Measurements from ENCODE around the gene SHE.

DNA sequence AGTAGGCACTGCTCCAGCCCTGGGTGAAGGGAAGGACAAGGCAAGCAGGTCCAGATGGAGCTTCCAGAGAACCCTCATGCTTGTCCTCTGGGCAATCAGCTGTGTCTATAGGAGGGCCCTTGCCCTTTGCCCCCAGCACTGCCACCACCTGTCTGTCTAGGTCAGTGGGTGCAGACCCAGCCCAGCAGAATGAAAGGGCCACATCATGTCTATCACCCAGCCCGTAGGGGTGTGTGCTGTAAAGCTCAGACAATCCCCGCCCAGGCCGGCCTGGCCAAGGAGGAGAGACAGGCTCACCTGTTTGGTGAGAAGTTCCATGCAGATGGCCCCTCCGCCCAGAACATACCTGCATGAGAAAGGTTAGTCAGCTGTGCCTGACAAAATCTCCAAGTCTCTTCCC is 49.3 kb upstream of the SHE start:
- TF ChIP-seq RAD21 (conservative IDR thresholded peaks at IDR 0.05) (no peak), EP300 (conservative IDR thresholded peaks at IDR 0.05; ENCODE audit: poor library complexity, severe bottlenecking) (no peak), SMC3 (conservative IDR thresholded peaks at IDR 0.05; ENCODE audit: poor library complexity) (no peak), POLR2AphosphoS5 (IDR thresholded peaks at IDR 0.05) (no peak), TAF1 (IDR thresholded peaks at IDR 0.05; ENCODE audit: low read depth) (no peak)
- TF ChIP-seq, protein P1, sequence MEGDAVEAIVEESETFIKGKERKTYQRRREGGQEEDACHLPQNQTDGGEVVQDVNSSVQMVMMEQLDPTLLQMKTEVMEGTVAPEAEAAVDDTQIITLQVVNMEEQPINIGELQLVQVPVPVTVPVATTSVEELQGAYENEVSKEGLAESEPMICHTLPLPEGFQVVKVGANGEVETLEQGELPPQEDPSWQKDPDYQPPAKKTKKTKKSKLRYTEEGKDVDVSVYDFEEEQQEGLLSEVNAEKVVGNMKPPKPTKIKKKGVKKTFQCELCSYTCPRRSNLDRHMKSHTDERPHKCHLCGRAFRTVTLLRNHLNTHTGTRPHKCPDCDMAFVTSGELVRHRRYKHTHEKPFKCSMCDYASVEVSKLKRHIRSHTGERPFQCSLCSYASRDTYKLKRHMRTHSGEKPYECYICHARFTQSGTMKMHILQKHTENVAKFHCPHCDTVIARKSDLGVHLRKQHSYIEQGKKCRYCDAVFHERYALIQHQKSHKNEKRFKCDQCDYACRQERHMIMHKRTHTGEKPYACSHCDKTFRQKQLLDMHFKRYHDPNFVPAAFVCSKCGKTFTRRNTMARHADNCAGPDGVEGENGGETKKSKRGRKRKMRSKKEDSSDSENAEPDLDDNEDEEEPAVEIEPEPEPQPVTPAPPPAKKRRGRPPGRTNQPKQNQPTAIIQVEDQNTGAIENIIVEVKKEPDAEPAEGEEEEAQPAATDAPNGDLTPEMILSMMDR (IDR thresholded peaks at IDR 0.05; ENCODE audit: poor library complexity, severe bottlenecking): no peak
- TF ChIP-seq, protein P2, sequence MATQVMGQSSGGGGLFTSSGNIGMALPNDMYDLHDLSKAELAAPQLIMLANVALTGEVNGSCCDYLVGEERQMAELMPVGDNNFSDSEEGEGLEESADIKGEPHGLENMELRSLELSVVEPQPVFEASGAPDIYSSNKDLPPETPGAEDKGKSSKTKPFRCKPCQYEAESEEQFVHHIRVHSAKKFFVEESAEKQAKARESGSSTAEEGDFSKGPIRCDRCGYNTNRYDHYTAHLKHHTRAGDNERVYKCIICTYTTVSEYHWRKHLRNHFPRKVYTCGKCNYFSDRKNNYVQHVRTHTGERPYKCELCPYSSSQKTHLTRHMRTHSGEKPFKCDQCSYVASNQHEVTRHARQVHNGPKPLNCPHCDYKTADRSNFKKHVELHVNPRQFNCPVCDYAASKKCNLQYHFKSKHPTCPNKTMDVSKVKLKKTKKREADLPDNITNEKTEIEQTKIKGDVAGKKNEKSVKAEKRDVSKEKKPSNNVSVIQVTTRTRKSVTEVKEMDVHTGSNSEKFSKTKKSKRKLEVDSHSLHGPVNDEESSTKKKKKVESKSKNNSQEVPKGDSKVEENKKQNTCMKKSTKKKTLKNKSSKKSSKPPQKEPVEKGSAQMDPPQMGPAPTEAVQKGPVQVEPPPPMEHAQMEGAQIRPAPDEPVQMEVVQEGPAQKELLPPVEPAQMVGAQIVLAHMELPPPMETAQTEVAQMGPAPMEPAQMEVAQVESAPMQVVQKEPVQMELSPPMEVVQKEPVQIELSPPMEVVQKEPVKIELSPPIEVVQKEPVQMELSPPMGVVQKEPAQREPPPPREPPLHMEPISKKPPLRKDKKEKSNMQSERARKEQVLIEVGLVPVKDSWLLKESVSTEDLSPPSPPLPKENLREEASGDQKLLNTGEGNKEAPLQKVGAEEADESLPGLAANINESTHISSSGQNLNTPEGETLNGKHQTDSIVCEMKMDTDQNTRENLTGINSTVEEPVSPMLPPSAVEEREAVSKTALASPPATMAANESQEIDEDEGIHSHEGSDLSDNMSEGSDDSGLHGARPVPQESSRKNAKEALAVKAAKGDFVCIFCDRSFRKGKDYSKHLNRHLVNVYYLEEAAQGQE (IDR thresholded peaks at IDR 0.05; ENCODE audit: borderline replicate concordance): no peak
